NOMO-1 treated with dmso at 0.1 percent for 144 hours (cell line): ENCODE results near the gene LRP3.
"Not testable (repeated sequence)": the region's sequence is repeated elsewhere in the genome, so short reads cannot be mapped to it uniquely, and the experiment has no call there.

Experiments used
- DNase-seq: peaks from one replicate; lab custom pipeline; 2025; ENCODE audit not compliant: unreplicated experiment; lab: John Stamatoyannopoulos, UW

Gene LRP3

GRCh38 chr19:33215438-33216197 lies 21.5 kb downstream of the LRP3 start:
- DNase-seq = no peak

DNA sequence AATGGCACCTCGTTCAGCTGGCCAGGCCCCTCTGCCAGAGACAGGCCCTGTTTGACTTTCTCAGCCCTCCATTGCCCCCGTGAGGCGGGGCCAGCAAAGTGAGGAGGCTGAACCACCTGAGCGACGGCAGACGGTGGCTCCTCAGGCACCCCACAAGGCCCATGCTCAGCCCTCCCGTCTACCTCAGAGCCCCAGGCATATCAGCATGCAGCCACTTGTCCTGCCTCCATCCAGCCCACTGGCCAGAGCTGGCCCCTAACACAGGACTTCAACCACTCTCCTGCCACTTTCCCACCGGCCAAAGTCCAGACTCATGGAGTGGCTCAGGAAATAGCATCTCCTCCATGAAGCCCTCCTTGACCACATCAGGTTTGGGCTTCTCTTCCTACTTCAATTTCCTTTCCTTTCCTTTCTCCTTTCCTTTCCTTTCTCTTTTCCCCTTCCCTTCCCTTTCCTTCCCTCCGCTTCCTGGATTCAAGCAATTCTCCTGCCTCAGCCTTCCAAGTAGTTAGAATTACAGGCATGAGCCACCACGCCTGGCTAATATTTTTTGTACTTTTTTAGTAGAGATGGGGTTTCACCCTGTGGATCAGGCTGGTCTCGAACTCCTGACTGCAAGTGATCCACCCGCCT lies 22.2 kb downstream of the LRP3 start:
- no peak for DNase-seq

GRCh38 chr19:33217881-33218280 lies 23.8 kb downstream of the LRP3 start:
- DNase-seq = no peak

- no peak for DNase-seq
These were observed 25.2 kb downstream of the LRP3 start for GRCh38 chr19:33219261-33219815.

- no peak for DNase-seq
These were observed 26.0 kb downstream of the LRP3 start for GRCh38 chr19:33220115-33220514.

GRCh38 chr19:33220735-33221134 lies 26.6 kb downstream of the LRP3 start:
- no peak for DNase-seq

DNA sequence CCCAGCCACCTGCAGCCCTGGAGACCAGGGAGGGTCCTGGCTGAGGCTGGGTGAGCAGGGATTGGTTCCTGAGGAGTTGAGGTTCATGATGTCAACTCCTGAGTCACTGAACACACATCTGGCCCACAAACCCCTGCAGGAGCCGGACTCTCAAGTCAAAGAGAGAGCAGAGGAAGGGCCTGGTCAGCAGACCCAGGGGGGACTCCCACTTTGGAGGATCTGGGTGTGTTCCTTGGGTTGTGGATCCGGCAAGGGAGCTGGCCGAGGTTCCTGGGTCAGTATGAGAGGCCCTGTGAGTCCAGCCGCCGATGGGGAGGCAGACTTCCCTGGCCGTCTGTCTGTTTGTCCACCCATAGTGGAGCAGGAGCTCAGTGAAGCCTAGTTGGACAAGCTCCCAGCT lies 27.5 kb downstream of the LRP3 start:
- DNase-seq = no peak

DNA sequence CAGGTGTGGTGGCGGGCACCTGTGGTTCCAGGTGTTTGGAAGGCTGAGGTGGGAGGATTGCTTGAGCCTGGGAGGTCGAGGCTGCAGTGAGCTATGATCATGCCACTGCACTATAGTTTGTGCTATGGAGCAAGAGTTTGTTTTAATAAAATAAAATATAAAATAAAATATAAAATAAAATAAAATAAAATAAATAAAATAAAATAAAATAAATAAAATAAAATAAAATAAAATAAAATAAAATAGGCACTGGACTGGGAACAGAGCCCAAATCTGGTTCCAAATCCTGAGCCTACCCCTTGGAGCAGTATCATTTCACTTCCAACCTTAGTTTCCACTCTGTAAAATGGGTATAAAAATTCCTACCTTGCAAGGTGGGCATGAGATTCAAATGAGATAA lies 28.1 kb downstream of the LRP3 start:
- not testable (repeated sequence) for DNase-seq

DNA sequence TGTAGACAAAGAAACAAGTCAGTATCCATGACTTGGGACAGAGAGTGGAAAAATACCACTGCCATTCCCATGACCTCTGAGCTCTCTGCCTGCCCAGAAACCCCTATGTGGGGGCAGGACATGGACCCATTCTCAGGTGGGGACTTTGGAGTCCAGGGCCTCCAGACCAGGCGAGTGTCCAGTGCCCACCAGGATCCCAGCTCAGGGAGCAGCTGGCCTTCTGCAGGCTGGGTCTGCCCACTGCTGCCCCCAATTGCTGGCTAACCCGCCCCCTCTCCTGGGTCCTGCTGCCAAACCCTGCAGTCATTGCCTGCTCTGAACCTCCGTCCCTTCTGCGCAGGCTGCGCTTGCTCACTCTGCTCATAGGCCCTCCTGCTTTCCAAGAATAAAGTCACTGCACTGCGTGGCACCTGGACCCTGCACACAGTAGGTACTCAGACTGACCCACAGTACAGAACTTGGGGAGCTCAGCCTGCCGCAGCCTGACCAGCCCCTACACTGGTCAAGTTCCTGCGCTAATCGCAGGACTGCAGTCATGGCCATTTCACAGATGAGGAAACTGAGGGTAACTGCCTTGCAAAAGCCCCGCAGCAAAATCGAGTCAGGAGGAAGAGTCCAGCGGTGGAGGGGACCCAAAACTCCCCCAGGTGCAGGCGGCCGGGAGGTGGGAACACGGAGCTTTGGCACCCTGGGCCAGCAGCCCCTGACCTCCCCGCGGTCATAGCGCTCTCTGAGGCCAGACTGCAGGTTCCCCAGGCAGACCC lies 30.7 kb downstream of the LRP3 start:
- no peak for DNase-seq

GRCh38 chr19:33225458-33225926 lies 31.4 kb downstream of the LRP3 start, which contains the start of gene SLC7A10:
Gene SLC7A10, minus strand, starts transcription at chr19:33225850. Its CDS starts 147 bp downstream, at chr19:33225703.
- DNase-seq = no peak

GRCh38 chr19:33226550-33227241 lies 32.6 kb downstream of the LRP3 start:
- DNase-seq = no peak

GRCh38 chr19:33227242-33227650 lies 33.1 kb downstream of the LRP3 start:
- no peak for DNase-seq

- no peak for DNase-seq
These were observed 33.9 kb downstream of the LRP3 start for GRCh38 chr19:33227870-33228599.

DNA sequence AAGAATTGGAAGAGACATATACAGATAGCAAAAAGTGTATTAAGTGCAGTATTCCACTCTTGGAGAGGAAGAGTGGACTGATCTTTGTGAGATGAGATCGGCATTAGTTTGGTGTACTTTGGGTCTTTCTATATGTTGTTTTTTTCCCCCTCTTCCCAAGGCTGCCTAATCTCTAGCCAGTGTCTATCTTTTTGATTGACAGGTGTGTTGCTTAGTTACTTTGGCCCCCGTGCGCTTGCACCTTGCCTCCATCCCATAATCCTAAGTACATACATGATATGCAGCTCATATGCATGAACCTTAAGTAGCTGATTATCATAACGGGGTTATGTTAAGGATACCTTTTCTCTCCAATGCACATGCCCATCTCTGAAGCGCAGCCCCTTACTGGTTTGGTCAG lies 35.8 kb downstream of the LRP3 start:
- no peak for DNase-seq

DNA sequence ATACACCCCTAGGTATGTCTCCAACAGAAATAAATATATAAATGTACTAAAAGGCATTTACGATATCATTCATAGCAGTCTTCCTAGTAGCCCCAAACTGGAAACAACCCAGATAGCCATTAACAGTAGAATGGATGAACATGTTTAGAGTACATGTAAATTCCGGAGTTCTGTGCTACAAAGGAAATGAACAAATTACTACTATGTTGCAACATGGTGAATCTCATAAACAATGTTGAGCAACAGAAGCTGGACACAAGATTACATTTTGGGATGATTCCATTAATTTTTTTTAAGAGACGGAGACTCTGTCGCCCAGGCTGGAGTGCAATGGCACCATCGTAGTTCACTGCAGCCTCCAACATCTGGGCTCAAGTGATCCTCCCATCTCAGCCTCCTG lies 37.4 kb downstream of the LRP3 start:
- DNase-seq = no peak

GRCh38 chr19:33232656-33233055 lies 38.5 kb downstream of the LRP3 start:
- no peak for DNase-seq

DNA sequence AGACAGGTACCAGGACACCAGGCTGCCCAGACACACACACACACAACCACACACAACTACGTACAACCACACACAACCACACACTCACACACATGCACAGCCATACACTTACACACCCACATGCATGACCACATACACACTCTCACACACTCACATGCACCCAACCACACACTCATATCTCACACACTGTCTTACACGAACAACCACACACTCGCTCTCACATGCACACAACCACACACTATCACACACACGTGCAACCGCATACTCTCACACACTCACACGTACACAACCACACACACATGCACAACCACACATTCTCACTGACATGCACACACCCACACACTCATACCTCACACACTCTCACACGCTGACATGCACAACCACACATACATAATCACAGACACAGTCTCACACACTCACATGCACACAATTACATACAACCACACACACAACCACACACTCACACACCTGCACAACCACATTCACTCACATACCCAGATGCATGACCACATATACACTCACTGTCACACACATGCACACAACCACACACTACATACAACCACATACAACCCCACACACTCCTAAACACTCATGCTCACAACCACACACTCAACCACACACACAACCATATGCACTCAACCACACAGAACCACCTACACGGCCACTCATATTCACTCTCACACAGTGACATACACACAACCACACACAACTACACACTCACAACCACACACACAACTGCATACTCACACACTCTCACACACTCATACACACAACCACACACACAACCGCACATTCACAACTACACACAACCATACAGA lies 39.1 kb downstream of the LRP3 start:
- DNase-seq = no peak

GRCh38 chr19:33234092-33234491 lies 40.0 kb downstream of the LRP3 start:
- DNase-seq = no peak

DNA sequence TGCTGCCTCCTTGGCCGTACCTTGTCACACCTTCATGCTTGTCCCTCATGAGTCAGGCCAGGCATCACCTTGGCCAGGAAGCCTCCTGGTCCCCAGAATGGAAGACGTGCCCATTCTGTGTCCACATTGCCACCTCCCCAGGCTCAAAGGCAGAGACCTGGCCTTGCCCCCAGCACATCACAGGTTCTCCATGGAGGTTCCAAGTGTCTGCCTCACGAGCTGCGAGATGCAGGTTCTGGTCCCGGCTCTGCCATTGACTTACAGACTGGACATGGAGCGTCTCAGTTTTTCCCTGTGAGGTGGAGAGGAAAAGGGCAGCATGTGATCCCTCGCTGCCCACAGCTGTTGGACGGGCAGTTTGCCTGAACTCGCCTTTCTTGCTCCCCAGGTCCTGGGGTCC lies 40.6 kb downstream of the LRP3 start:
- no peak for DNase-seq
